ENCODE measurements around the gene SLC25A30. TPM values are rescaled to one million over a fixed set of nuclear protein-coding genes. Genes with fewer than 3 reads are reported as not detected.
"Not testable (repeated sequence)": the region's sequence is repeated elsewhere in the genome, so short reads cannot be mapped to it uniquely, and the experiment has no call there.

SLC25A30 gene
- total and polyA plus RNA-seq, 2 donors, result 9.0 to 11.9 TPM

DNA sequence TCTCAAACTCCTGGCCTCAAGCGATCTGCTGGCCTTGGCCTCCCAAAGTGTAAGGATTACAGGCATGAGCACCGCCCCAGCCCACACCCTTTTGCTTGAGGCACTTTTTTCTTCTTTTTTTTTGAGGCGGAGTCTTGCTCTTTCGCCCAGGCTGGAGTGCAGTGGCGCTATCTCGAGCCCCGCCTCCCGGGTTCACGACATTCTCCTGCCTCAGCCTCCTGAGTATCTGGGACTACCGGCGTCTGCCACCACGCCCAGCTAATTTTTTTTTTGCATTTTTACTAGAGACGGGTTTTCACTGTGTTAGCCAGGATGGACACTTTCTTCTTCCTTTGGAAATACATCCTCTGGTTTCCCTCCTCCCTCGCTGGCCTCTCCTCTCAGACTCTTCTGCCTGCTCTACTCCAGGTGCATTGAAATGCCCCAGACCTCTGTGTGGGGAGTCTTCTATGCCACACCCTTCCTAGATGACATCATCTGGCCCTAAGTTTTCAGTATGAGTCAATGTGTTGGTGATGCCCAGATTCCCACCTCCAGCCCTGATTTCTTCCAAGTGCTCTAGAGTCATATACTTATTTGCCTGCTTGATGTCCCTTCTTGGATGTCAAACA is 56.5 kb downstream of the SLC25A30 start:
- DNase-seq (ENCODE audit: extremely low spot score), result no peak
- Histone ChIP-seq H3K27ac (ENCODE audit: low read depth) (no peak overlapping the region), H3K4me3 (ENCODE audit: low read depth, low read length) (no peak overlapping the region), H3K4me1 (ENCODE audit: insufficient read depth) (no peaks in the 10 kb centered on the region), H3K36me3 (ENCODE audit: insufficient read depth) (no peaks in the 10 kb centered on the region)
- 96% methylated on average over 14 of the region's 14 CpGs for WGBS

DNA sequence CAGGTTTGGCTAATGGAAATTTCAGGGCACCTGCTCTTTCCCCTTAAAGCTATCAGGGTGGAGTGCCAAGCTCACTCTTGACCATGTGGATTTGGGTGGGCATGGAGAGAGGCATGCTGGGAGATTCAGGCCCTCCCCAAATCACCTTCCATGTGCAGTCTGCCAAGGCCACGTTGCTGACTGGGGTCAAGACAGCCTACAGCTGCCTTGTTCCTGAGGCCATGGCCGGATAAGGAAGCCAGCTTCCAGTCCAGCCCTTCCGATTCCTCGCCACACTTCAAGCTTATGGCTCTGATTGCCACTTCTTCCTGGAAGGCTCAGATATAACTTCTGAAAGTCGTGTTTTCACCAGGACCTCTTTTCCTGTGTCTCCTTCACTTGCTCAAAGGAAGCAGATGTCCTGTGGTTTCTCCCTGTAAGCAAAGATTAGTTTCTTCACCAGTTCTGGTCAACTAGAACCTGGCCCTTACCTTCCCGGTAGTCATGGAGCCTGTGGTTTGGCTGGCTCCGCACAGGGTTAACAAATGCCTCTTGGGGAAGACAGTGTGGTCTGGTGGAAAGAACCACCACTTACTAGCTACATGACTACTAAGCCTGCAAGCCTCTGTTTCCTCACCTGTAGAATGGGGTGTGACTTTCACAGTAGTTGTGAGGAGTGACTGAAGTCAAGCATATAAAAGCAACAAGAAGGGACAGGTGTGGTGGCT is 61.1 kb downstream of the SLC25A30 start:
- H3K4me3 ChIP-seq (ENCODE audit: low read depth, low read length), result no peak overlapping the region
- no peak for DNase-seq (ENCODE audit: extremely low spot score)
- WGBS, result 76% methylated on average over 7 of the region's 7 CpGs
- H3K4me1 ChIP-seq (ENCODE audit: insufficient read depth), result no peaks in the 10 kb centered on the region
- no peaks in the 10 kb centered on the region for H3K36me3 ChIP-seq (ENCODE audit: insufficient read depth)
- no peak overlapping the region for H3K27ac ChIP-seq (ENCODE audit: low read depth)

DNA sequence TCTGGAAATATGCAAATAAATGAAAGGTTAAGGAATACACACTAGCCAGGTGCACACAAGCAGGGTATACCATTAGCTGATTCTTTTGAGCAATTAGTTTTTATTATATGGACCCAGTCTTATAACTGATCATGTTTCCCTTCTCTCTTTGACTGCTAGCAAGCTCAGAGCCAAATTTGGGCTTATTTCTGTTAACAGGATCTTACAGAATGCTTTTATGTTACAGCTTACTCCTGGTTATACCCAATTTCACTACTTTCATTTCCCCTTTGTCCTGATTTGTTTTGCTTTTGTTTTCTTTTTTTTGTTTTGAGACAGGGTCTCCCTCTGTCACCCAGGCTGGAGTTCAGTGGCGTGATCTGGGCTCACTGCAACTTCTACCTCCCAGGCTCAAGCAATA is 64.3 kb downstream of the SLC25A30 start:
- Histone ChIP-seq H3K36me3 (ENCODE audit: insufficient read depth) (no peaks in the 10 kb centered on the region), H3K27ac (ENCODE audit: low read depth) (no peak overlapping the region), H3K4me1 (ENCODE audit: insufficient read depth) (no peaks in the 10 kb centered on the region), H3K4me3 (ENCODE audit: low read depth, low read length) (no peak overlapping the region)
- 94% methylated on average over 1 of the region's 1 CpG for WGBS
- DNase-seq (ENCODE audit: extremely low spot score), result no peak

DNA sequence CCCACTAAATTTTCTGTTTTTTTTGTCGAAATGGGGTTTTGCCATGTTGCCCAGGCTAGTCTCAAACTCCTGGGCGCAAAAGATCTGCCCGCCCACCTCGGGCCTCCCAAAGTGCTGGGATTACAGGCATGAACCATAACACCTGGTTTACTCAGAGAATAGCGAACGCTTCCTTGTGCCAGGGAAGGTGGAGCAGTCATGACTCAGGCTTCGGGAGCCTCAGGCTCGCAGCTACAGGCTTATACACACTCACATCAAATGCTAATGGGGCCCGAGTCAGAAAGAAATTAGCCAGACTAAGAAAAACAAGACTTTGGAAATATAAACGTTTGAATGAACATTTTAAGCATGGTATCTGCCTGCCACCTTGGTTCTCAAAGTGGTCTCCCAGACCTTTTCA is 66.1 kb downstream of the SLC25A30 start:
- DNase-seq (ENCODE audit: extremely low spot score), result no peak
- no peaks in the 10 kb centered on the region for H3K4me1 ChIP-seq (ENCODE audit: insufficient read depth)
- H3K4me3 ChIP-seq (ENCODE audit: low read depth, low read length), result no peak overlapping the region
- 84% methylated on average over 10 of the region's 10 CpGs for WGBS
- H3K36me3 ChIP-seq (ENCODE audit: insufficient read depth), result peaks cover 2% of the 10 kb centered on the region
- no peak overlapping the region for H3K27ac ChIP-seq (ENCODE audit: low read depth)

DNA sequence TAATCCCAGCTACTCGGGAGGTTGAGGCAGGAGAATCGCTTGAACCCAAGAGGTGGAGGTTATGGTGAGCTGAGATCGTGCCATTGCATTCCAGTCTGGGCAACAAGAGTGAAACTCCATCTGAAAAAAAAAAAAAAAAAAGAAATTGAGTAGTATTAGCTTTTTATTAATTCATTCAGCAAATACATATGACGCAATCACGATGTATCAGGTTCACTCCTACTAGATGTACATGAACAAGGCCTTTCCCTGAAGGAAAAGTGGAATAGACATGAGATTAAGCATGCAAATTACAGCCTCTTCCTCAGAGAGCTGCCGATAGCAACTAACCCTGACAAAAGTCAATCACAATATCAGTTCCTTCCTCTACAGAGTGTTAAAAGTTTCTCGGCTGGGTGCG is 68.0 kb downstream of the SLC25A30 start:
- Histone ChIP-seq H3K4me1 (ENCODE audit: insufficient read depth) (no peaks in the 10 kb centered on the region), H3K36me3 (ENCODE audit: insufficient read depth) (peaks cover 2% of the 10 kb centered on the region), H3K4me3 (ENCODE audit: low read depth, low read length) (no peak overlapping the region), H3K27ac (ENCODE audit: low read depth) (no peak overlapping the region)
- 98% methylated on average over 8 of the region's 8 CpGs for WGBS
- no peak for DNase-seq (ENCODE audit: extremely low spot score)

DNA sequence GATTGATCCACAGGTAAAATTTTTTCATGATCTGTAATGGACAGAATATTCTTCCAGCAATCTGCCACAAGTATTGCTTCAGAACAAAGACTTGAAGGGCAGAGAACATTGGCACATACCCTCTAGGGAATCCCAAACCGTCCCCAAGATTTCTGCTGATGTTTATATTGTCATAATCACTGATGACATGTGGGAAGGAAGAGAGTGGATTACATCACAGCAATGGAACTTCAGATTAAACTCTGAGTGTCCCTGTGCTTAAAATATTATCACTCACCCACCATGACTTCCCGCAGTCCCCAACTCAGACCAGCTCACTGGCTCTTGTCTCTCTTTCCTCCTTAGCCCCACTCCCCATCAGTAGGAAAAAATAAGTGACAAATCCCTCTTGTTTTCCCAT is 68.7 kb downstream of the SLC25A30 start:
- Histone ChIP-seq H3K27ac (ENCODE audit: low read depth) (no peak overlapping the region), H3K4me1 (ENCODE audit: insufficient read depth) (no peaks in the 10 kb centered on the region), H3K4me3 (ENCODE audit: low read depth, low read length) (no peak overlapping the region), H3K36me3 (ENCODE audit: insufficient read depth) (peaks cover 2% of the 10 kb centered on the region)
- 37% methylated on average over 2 of the region's 2 CpGs for WGBS
- no peak for DNase-seq (ENCODE audit: extremely low spot score)

DNA sequence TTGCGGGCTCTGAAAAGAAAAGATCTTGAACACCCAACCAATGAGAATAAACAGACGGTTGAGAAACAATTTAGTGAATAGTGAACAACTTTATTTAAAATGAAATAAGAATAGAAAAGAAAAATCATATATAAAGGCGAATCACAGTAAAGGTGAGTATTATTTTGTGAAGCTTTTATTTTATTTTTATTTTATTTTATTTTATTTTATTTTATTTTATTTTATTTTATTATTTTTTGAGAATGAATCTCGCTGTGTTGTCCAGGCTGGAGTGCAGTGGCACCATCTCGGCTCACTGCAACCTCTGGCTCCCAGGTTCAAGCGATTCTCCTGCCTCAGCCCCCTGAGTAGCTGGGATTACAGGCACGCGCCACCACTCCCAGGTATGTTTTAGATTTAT is 74.1 kb downstream of the SLC25A30 start:
- not testable (repeated sequence) for H3K4me1 ChIP-seq (ENCODE audit: insufficient read depth); DNase-seq (ENCODE audit: extremely low spot score); H3K27ac ChIP-seq (ENCODE audit: low read depth); H3K36me3 ChIP-seq (ENCODE audit: insufficient read depth); H3K4me3 ChIP-seq (ENCODE audit: low read depth, low read length)
- 96% methylated on average over 8 of the region's 8 CpGs for WGBS

Other genes starting within 250 kb of the SLC25A30 start
- 0.26 TPM for gene KCTD4, start 217.3 kb downstream of the SLC25A30 start, total RNA-seq
- 0.04 TPM for gene KCTD4, start 217.3 kb downstream of the SLC25A30 start, polyA plus RNA-seq
- 4,976 TPM for gene TPT1, start 77.2 kb downstream of the SLC25A30 start, total RNA-seq
- 5,644 TPM for gene TPT1, start 77.2 kb downstream of the SLC25A30 start, polyA plus RNA-seq
- 70.4 TPM for gene COG3, start 46.6 kb upstream of the SLC25A30 start, total RNA-seq
- gene COG3, start 46.6 kb upstream of the SLC25A30 start, polyA plus RNA-seq, result 16.9 TPM
- not detected for gene ERICH6B, start 197.4 kb upstream of the SLC25A30 start, total RNA-seq
- gene ERICH6B, start 197.4 kb upstream of the SLC25A30 start, polyA plus RNA-seq, result not detected